AG04449 (cell line): ENCODE measurements around the gene POLR3H.
A peak's percentile ranks its signal among the peaks of the same experiment; 100 is the strongest.
"Not testable (repeated sequence)": the region's sequence is repeated elsewhere in the genome, so short reads cannot be mapped to it uniquely, and the experiment has no call there.

ENCODE experiments used
- CTCF ChIA-PET: fragments of 350-600 bp; formaldehyde crosslinking; extraction: SDS; loops from one replicate; lab custom pipeline; 2021; ENCODE audit warnings: antibody characterized with exemption; lab: Yijun Ruan, JAX
- POLR2A ChIA-PET: fragments of 400-600, 350-600 bp; formaldehyde crosslinking; extraction: SDS; loops from one replicate; lab custom pipeline; 2020; ENCODE audit warnings: antibody characterized with exemption, inconsistent platforms; lab: Yijun Ruan, JAX
- DNase-seq: peaks from one replicate; pipeline ENCODE4 v3.0.0-alpha.2; 2010; ENCODE audit warnings: low read depth, low spot score
- H3K4me3 ChIP-seq: 2 replicates; pipeline ENCODE4 v1.5.1; 2011; ENCODE audit warnings: low read depth, mild to moderate bottlenecking, control low read depth, low read length
- CTCF ChIP-seq: IDR thresholded peaks from one replicate; pipeline ENCODE4 v1.5.1; 2011; ENCODE audit warnings: mild to moderate bottlenecking, moderate library complexity, low read length, control low read depth, inconsistent platforms; ENCODE audit not compliant: insufficient read depth; ENCODE audit errors: missing control alignments

POLR3H gene

GRCh38 chr22:41543854-41544670 lies at the start of gene POLR3H:
POLR3H (minus strand) TSS chr22:41544470; CDS start chr22:41544101, 369 bp downstream.
- peak; percentile 72 for DNase-seq
- H3K4me3 ChIP-seq: peak within 1 kb of the TSS; percentile 91
- TF ChIP-seq CTCF: peak; percentile 78
- CTCF ChIA-PET: interaction anchor here (0.5 to 5.0 kb wide), 41 partner anchors 8 to 396 kb away, joined by 3 to 49 read pairs (median 4); partner anchors contain the start of genes PMM1, TOB2 and XRCC6
- POLR2A ChIA-PET: interaction anchor here (0.6 to 1.2 kb wide), 7 partner anchors 22 to 252 kb away, joined by 3 to 8 read pairs (median 4); partner anchors contain the start of genes DESI1, PMM1 and XRCC6

GRCh38 chr22:41593336-41593960 lies 49.2 kb upstream of the POLR3H start:
- POLR2A ChIA-PET, DNase-seq, H3K4me3 ChIP-seq: not testable (repeated sequence)
- CTCF ChIA-PET: interaction anchor here (1.7 kb wide), 1 partner anchor 50 kb away, joined by 4 read pairs; the partner anchor contains the start of gene POLR3H

GRCh38 chr22:41589391-41590241 lies 45.3 kb upstream of the POLR3H start, which contains the start of gene PMM1:
PMM1 (minus strand) TSS chr22:41589840; CDS start chr22:41589805, 35 bp downstream.
- ChIA-PET CTCF (interaction anchor here (0.8 to 3.4 kb wide), 13 partner anchors 10 to 107 kb away, joined by 3 to 17 read pairs (median 5); partner anchors contain the start of gene POLR3H), POLR2A (interaction anchor here (0.5 to 2.2 kb wide), 13 partner anchors 9 to 114 kb away, joined by 3 to 17 read pairs (median 5); partner anchors contain the start of genes CSDC2, POLR3H and XRCC6)
- DNase-seq: peak; percentile 95
- TF ChIP-seq CTCF: no peak
- H3K4me3 ChIP-seq: peak within 1 kb of the TSS; percentile 97

- ChIA-PET CTCF (interaction anchor here (1.6 kb wide), 1 partner anchor 10 kb away, joined by 6 read pairs; no protein-coding TSS in a partner anchor), POLR2A (no interaction called here)
- TF ChIP-seq CTCF: no peak
- no peak for DNase-seq
- H3K4me3 ChIP-seq: no peak overlapping the region
These were observed 43.1 kb upstream of the POLR3H start for GRCh38 chr22:41587347-41587723.

- no peak for TF ChIP-seq CTCF
- ChIA-PET POLR2A (no interaction called here), CTCF (interaction anchor here (0.8 to 1.6 kb wide), 3 partner anchors 11 to 42 kb away, joined by 3 to 6 read pairs (median 4); partner anchors contain the start of gene POLR3H)
- H3K4me3 ChIP-seq: no peak overlapping the region
- no peak for DNase-seq
These were observed 41.6 kb upstream of the POLR3H start for GRCh38 chr22:41585898-41586297.

- POLR2A ChIA-PET: no interaction called here
- CTCF ChIA-PET: interaction anchor here (2.4 kb wide), 1 partner anchor 12 kb away, joined by 7 read pairs; no protein-coding TSS in a partner anchor
- no peak for TF ChIP-seq CTCF
- H3K4me3 ChIP-seq: no peak overlapping the region
- no peak for DNase-seq
These were observed 40.6 kb upstream of the POLR3H start for GRCh38 chr22:41584881-41585280.
